ENCODE data around the gene CLDN1. TPM values are rescaled to one million over a fixed set of nuclear protein-coding genes. Genes with fewer than 3 reads are reported as not detected.
"Not testable (repeated sequence)": the region's sequence is repeated elsewhere in the genome, so short reads cannot be mapped to it uniquely, and the experiment has no call there.

The CLDN1 gene
- total RNA-seq, 1 experiment from 2014 or later, result 0.06 TPM

DNA sequence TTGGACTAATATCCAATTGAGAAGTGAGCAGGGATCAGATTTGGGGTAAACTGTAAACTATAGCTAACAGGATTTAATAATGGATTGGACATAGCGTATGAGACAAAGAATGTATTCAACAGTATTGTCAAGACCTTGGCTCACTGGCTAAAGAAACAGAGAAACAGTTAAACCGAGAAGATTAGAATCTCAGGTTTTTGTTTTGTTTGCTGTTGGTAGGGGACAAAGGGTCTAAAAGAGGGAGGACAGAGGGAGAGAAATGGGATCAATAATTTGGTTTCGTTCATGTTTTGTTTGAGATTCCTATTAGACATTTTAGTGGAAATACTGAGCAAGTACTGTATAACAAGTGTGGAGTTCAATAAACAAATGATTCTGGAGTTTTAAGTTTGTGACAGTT is 28.6 kb downstream of the CLDN1 start:
- DNase-seq (ENCODE audit: low read depth), result no peak

DNA sequence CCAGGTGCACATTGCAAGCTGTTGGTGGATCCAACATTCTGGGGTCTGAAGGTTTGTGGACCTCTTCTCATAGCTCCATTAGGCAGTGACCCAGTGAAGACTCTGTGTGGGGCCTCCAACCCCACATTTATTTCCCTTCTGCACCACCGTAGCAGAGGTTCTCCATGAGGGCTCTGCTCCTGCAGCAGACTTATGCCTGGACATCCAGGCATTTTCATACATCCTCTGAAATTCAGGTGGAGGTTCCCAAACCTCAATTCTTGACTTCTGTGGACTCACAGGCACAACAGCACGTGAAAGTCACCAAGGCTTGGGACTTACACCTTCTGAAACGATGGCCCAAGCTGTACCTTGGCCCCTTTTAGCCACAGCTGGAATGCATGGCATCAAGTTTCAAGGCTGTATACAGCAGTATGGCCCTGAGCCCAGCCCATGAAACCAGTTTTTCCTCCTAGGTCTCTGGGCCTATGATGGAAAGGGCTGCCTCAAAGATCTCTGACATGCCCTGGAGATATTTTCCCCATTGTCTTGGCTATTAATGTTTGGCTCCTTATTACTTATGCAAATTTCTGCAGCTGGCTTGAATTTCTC is 30.2 kb downstream of the CLDN1 start:
- DNase-seq (ENCODE audit: low read depth), result no peak

DNA sequence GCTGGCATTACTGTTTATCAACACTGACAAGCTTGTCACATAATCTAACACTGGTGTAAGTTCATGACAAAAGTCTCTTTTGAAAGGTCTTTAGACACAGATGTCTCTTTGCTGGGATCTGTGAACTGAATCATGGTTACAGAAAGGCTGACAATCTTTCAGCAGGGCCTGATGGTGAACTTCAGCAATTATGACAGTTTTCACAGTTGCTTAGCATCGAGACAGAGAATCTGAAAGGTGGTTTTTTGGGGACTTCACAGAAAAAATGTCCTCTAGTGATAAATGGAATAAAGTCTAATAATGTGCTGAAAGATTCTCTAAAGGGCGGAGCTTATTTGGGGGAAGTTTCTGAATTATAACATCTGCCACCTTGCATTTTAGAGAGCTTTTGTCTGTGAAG is 32.3 kb downstream of the CLDN1 start:
- DNase-seq (ENCODE audit: low read depth), result no peak

DNA sequence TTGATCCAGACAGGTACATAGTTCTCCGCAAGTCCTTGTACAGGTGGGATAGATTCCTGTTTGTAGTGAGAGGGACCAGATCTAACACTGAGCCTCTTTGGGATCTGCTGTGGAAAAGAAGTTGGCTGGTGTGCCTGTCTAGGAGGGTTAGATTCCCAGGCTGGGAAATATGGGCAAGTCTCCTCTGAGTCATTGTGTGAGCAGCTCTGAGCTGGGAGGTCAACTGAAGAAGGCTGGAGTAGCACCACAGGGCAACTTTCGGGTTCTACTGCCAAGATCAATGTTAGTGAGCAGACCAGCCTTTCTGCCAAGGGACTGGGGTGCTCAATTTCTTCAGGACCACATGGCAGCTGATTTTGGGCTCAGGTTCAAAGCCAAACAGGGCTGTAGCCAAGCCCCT is 33.4 kb downstream of the CLDN1 start:
- DNase-seq (ENCODE audit: low read depth), result no peak

DNA sequence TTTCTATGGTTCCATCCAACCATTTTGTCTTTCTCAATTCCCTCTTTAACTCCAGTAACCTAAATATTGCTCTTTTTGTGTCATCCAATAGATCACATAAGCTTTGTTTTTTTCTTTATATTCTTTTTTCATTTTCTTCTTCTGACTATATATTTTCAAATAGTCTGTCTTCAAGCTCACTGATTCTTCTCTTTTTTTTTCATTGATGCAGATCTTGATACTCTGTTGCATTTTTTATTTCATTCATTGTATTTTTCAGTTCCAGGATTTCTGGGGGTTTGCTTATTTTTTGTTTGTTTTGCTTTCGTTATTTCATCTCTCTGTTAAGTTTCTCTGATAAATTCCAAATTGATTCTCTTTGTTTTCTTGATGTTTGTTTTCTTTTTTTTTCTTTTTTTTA is 36.2 kb downstream of the CLDN1 start:
- DNase-seq (ENCODE audit: low read depth), result no peak

DNA sequence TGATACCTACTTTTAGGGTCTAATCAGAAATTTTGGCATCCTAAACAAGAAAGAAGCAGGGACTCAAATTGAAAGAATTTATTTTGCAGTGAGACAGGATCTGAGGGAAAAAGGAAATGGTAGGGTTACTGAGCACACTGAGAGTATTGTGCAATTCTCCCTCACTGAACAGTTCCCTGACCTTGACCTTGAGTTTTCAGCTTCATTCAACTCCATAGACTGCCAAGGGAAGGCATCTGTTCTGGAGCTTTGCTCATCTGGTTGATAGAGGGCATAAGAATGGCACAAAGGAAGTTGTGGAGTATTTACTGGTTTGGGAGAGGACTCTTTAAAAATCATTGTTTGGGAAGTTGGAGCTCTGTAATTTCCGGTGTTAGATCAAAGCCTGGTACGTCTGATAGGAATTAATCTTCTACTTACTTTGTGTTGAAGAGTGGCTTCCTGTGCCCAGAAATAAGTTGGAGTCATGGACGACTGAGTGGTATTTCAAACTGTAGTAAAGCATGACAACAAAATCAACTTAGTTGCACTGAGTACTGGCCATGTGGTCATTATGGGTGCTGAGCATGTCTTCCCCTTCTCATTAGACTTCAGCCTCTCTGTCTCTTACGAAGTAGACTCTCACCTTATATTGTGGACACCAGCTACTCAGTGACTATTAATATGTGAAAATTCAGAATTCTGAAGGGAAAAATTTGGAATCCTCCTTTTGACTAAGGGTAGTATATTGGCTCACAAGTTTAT is 40.8 kb downstream of the CLDN1 start:
- DNase-seq (ENCODE audit: low read depth), result peak; percentile 56

DNA sequence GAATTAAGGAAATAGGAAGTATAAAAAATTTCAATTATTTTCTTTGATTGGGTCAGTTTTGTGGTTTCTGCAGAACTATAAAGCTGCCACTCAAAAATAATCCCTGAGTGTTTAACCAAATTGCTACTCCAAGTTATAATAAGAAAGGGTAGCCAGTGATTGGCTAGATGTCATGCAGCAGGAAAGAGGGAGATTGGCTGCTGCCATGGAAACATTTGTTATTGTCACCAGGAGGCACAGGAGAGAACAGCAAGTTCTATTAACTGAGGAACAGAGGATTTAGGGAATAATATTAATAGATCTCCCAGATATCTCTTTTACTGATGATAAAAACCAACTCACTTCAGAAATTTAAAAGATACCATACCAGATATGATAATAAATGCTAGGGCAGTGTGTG is 42.6 kb downstream of the CLDN1 start:
- no peak for DNase-seq (ENCODE audit: low read depth)

DNA sequence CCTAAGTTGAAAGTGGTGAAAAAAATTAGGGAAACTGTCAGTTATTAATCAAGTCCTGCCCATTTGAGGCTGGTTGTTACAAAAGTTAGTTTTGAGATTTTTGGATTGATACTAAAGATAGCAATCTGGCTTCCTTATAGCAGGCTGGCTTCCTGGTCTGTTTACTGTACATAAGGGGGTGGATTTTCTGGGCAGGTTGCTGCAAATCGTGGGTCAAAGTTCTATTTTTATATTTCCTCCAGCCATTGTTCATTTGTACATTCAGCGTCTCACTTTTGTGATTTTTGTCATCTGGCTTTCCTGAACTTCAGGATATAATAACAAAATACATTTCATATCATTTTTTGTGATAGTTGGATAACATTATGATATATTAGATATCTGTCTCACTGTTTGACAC is 49.5 kb downstream of the CLDN1 start:
- no peak for DNase-seq (ENCODE audit: low read depth)

DNA sequence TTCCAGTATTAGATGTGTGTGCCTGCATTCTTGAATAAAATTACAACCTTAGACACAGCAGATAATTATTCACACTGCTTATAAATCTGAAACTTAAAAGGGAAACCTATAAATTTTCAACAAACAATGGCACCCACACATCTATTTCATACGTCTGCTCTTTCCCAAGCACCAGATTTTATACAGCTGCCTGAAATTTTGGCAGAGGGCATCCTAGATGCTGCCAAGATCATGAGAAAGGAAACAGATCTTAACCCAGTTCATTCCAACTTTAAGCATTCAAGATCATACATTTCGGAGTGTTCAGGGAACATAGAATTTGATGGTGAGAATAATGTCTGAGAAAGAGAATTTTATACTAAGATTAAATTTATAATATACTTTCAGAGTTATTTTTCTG is 53.1 kb downstream of the CLDN1 start:
- no peak for DNase-seq (ENCODE audit: low read depth)

DNA sequence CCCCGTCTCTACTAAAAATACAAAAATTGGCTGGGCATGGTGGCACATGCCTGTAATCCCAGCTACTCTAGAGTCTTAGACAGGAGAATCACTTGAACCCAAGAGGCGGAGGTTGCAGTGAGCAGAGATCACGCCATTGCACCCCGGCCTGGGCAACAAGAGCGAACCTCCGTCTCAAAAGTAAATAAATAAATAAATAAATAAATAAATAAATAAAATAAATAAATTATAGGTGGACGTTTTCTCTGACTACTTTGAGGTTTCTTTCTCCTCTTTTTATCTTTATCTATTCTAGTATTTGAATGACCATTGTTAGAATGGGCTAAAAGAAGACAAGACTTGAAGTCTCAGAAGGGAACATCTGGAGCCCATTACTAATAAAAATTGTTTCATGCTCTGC is 54.8 kb downstream of the CLDN1 start:
- not testable (repeated sequence) for DNase-seq (ENCODE audit: low read depth)

DNA sequence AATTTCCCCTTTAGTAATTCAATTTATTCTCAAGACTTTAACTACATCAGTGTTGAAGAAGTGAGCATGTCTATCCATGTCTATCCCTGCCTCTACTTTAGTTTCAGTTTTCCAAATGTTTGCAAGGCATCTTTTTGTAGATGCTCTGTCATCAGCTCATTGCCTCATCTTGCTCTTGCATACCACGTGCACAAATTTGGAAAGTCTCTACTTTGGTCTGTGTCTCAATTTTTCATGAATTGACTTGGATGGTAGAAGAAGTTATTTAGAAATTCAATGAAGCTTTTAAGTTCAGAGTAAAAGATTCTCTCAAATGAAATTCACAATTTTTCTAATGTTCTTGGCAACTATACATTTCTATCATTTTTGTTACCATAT is 55.3 kb downstream of the CLDN1 start:
- no peak for DNase-seq (ENCODE audit: low read depth)

DNA sequence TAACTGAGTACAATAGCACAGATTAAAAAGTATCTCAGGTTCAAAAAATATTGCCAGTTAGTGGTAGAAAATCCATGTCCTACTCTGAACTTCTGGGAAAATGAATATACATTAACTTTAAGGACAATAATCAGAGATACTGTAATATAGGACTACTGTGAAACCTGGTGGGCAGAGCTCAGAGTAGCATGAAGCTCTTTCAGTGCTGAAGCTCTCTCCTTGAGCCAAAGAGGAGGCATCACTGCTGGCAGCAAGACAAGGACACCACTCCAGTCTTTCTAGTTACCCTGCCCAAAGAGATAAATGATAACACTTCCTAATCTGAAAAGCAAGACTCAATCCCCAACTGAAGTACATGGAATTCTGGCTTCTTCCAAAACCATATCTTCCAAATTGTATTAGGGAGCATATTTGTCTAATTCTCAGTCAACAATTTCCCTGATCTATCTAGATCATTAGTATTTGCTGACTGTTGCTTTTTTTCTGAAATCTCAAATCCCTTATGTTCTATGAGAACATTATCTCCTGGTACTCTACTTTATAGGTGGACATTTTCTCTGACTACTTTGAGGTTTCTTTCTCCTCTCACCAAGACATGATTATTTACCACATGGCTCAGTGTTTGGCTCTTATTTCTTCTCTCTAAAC is 55.9 kb downstream of the CLDN1 start:
- DNase-seq (ENCODE audit: low read depth), result no peak

DNA sequence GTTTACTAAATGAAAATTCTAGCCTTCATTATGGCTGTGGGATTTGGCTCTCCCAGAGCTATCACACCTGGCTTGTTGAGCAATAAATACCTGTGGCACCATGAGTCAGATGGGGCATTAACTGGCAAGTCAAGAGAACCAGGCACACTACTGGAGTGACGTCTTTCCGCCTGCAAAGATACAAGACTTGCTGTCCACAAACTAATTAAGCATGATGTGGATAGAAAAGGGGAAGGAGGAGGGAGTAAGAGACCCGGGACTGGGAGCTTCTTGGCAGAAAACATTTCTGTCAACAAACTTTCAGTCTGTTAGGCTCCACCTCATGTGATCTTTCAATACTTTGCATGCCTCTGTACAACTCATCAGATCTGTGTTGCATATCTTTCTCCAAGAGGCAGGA is 56.5 kb downstream of the CLDN1 start:
- peak; percentile 19 for DNase-seq (ENCODE audit: low read depth)

DNA sequence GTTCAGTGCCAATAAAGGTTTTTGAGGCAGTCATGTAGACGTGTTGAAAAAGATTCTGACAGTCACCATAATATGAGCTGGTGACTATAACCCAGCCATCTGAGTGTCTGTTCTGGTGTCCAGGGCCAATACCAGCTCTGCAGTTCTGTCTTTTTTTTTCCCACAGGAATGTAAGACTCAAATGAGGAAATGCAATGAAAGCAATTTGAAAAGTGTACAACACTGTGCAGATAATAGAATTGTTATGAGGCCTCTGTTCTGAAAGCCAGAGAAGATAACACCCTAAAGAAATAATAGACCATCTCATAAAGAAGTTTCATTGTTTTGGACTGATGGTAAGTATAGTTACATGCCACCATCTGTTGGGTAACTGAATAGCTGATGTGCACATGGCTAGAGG is 57.1 kb downstream of the CLDN1 start:
- no peak for DNase-seq (ENCODE audit: low read depth)

DNA sequence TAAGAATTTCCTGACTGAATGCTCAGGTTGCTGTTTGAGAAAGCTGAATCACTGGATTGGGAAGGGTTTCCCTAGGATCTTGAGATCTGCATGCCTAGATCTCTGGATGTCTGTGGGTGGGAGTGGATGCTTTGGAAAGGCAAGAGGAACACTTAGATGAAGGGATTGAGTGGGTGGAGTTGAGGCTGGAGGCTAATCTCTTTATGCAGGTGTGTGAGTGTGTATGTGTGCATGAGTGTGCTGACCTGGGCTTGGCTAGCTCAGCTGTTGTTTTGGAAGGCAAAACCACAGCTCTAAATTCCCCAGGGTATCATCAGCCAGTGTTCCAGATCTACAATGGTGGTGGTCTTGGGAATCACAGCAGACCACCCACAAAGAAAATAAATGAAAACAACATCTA is 60.5 kb downstream of the CLDN1 start:
- peak; percentile 20 for DNase-seq (ENCODE audit: low read depth)

DNA sequence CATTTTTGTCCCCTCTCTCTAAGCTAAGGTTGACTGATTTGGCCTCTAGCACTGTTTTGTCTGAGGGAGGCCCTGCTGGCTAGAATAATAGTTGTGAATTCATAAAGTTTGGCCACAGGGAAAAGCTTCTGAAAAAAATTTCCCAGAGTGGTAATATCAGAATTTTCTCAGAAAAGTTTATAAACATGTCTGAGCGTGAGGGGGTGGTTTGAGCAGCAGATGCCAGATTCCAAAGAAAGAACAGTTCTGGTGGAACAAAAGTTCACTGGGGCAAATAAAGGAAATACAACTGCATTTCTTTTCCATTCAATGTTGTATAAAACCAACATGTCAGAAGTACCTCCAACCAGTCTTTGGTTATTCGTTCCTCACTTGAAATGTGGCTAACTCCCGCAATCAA is 61.2 kb downstream of the CLDN1 start:
- no peak for DNase-seq (ENCODE audit: low read depth)

DNA sequence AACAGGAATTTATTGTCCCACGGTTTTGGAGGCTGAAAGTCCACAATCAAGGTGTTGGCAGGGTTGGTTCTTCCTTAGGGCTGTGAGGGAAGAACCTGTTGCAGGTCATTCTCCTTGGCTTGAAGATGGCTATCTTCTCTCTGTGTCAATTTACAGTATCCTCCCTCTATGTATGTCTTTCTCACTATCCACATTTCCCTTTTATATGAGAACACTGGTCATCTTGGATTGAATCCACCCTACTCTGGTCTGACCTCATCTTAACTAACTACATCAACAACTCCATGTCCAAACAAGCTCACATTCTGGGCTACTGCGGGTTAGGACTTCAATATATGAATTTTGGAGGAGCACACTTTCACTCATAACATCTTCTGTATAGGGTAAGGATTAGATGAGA is 61.9 kb downstream of the CLDN1 start:
- no peak for DNase-seq (ENCODE audit: low read depth)

DNA sequence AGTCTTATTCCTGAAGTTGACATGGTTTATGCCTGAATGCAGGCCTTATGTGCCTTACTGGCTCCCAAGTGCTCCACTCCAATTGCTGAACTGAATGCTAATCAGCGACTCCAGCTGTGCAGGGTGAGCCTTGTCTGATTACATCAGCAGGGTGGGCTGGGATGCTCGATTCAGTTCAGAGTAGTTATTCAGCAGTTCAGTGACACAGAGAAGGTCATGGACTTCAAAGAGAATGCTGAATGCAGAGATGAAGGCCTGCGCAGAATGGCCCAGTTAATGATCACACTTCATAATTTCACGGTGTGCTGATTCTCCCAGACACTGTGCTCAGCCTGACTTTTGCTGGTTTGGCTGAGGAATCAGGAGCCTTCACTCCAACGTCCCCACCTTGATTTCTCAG is 63.6 kb downstream of the CLDN1 start:
- DNase-seq (ENCODE audit: low read depth), result no peak

Other genes with a start within 250 kb of the CLDN1 start
- 7.8 and 7.9 TPM in 2 replicates for gene P3H2, start 201.5 kb downstream of the CLDN1 start, total RNA-seq (2014; rRNA removed)
- 0.13 TPM in 1 of 2 replicates, not detected in the other for gene CLDN16, start 65.7 kb upstream of the CLDN1 start, total RNA-seq (2014; rRNA removed)
- not detected in 2 replicates for gene TMEM207, start 127.5 kb upstream of the CLDN1 start, total RNA-seq (2014; rRNA removed)
- 8.0 and 8.8 TPM in 2 replicates for gene IL1RAP, start 191.6 kb upstream of the CLDN1 start, total RNA-seq (2014; rRNA removed)

All from LHCN-M2 (cell line).